H9 (cell line): ENCODE measurements around the gene DPM1. TPM values are rescaled to one million over a fixed set of nuclear protein-coding genes. Genes with fewer than 3 reads are reported as not detected.

Source experiments
- DNase-seq: peaks from one replicate; pipeline ENCODE4 v3.0.0-alpha.2; 2017
- H2AFZ ChIP-seq: one replicate; pipeline ENCODE4 v1.6.1; 2013; ENCODE audit warnings: mild to moderate bottlenecking, low read length, control low read depth, moderate library complexity
- H2AK5ac ChIP-seq: 2 replicates; pipeline ENCODE4 v1.6.1; 2013; ENCODE audit warnings: low read length, control low read depth, mixed read lengths; ENCODE audit not compliant: insufficient read length
- H2BK120ac ChIP-seq: one replicate; pipeline ENCODE4 v1.6.1; 2013; ENCODE audit warnings: low read depth, mild to moderate bottlenecking, low read length, control low read depth, inconsistent platforms; ENCODE audit not compliant: poor library complexity, severe bottlenecking
- H2BK12ac ChIP-seq: 2 replicates; pipeline ENCODE4 v1.6.1; 2013; ENCODE audit warnings: low read length, control low read depth, mixed read lengths, low read depth; ENCODE audit not compliant: insufficient read length
- H2BK15ac ChIP-seq: 2 replicates; pipeline ENCODE4 v1.6.1; 2013; ENCODE audit warnings: low read depth, low read length, control low read depth
- H2BK20ac ChIP-seq: one replicate; pipeline ENCODE4 v1.6.1; 2013; ENCODE audit warnings: low read depth, mild to moderate bottlenecking, low read length, control low read depth, inconsistent platforms; ENCODE audit not compliant: poor library complexity, severe bottlenecking
- H2BK5ac ChIP-seq: 2 replicates; pipeline ENCODE4 v1.6.1; 2013; ENCODE audit warnings: low read length, control low read depth, mixed read lengths; ENCODE audit not compliant: insufficient read length
- H3K14ac ChIP-seq: 2 replicates; pipeline ENCODE4 v1.6.1; 2013; ENCODE audit warnings: low read length, control low read depth; ENCODE audit not compliant: insufficient read depth
- H3K18ac ChIP-seq: 2 replicates; pipeline ENCODE4 v1.6.1; 2013; ENCODE audit warnings: low read depth, mild to moderate bottlenecking, mixed read lengths, low read length, control low read depth; ENCODE audit not compliant: insufficient read length
- H3K23ac ChIP-seq: 2 replicates; pipeline ENCODE4 v1.6.1; 2013; ENCODE audit warnings: low read length, control low read depth, mixed read lengths, low read depth; ENCODE audit not compliant: insufficient read length
- H3K23me2 ChIP-seq: 2 replicates; pipeline ENCODE4 v1.6.1; 2013; ENCODE audit warnings: low read depth, mild to moderate bottlenecking, mixed read lengths, low read length, control low read depth; ENCODE audit not compliant: insufficient read length, poor library complexity, severe bottlenecking
- H3K27ac ChIP-seq: 2 replicates; pipeline ENCODE4 v1.5.1; 2013; ENCODE audit warnings: low read length, control low read depth, mixed read lengths, low read depth; ENCODE audit not compliant: insufficient read length
- H3K27me3 ChIP-seq: 2 replicates; pipeline ENCODE4 v1.6.1; 2013; ENCODE audit warnings: low read length, control low read depth, inconsistent platforms; ENCODE audit not compliant: insufficient read depth
- H3K4ac ChIP-seq: 2 replicates; pipeline ENCODE4 v1.6.1; 2013; ENCODE audit warnings: low read depth, mild to moderate bottlenecking, control low read depth, inconsistent platforms, low read length, moderate library complexity
- H3K4me1 ChIP-seq: 2 replicates; pipeline ENCODE4 v1.6.1; 2013; ENCODE audit warnings: low read length, control low read depth, inconsistent platforms; ENCODE audit not compliant: insufficient read depth
- H3K4me2 ChIP-seq: 2 replicates; pipeline ENCODE4 v1.6.1; 2013; ENCODE audit warnings: low read length, control low read depth, mixed read lengths; ENCODE audit not compliant: insufficient read length, insufficient read depth
- H3K56ac ChIP-seq: 2 replicates; pipeline ENCODE4 v1.6.1; 2013; ENCODE audit warnings: low read depth, mild to moderate bottlenecking, mixed read lengths, low read length, control low read depth; ENCODE audit not compliant: insufficient read length
- H3K79me1 ChIP-seq: 2 replicates; pipeline ENCODE4 v1.6.1; 2013; ENCODE audit warnings: low read depth, mild to moderate bottlenecking, moderate library complexity, low read length, control low read depth, inconsistent platforms; ENCODE audit not compliant: insufficient read depth, poor library complexity, severe bottlenecking
- H3K79me2 ChIP-seq: 2 replicates; pipeline ENCODE4 v1.6.1; 2013; ENCODE audit warnings: low read length, control low read depth, inconsistent platforms; ENCODE audit not compliant: insufficient read depth
- H3K9ac ChIP-seq: 2 replicates; pipeline ENCODE4 v1.6.1; 2013; ENCODE audit warnings: low read length, control low read depth, mixed read lengths; ENCODE audit not compliant: insufficient read length; ENCODE audit errors: extremely low read depth
- H3K9me3 ChIP-seq: one replicate; pipeline ENCODE4 v1.6.1; 2013; ENCODE audit warnings: low read depth, low read length, inconsistent platforms; ENCODE audit not compliant: control insufficient read depth
- H3T11ph ChIP-seq: one replicate; pipeline ENCODE4 v1.6.1; 2013; ENCODE audit warnings: mild to moderate bottlenecking, low read length, control low read depth, inconsistent platforms
- H4K20me1 ChIP-seq: one replicate; pipeline ENCODE4 v1.6.1; 2013; ENCODE audit not compliant: control insufficient read depth, insufficient read length, insufficient read depth
- H4K5ac ChIP-seq: 2 replicates; pipeline ENCODE4 v1.6.1; 2013; ENCODE audit warnings: low read depth, mild to moderate bottlenecking, mixed read lengths, low read length, control low read depth; ENCODE audit not compliant: insufficient read length
- H4K8ac ChIP-seq: replicated peaks from 2 replicates; pipeline ENCODE4 v1.6.1; 2013; ENCODE audit warnings: low read length, control low read depth, mixed read lengths, low read depth; ENCODE audit not compliant: insufficient read length
- H4K91ac ChIP-seq: 2 replicates; pipeline ENCODE4 v1.6.1; 2013; ENCODE audit warnings: low read depth, mild to moderate bottlenecking, moderate library complexity, mixed read lengths, low read length, control low read depth; ENCODE audit not compliant: insufficient read length
- H3K27ac Mint-ChIP-seq, 3 experiments: 2 replicates in 2 of 3; 3 replicates in 1 of 3; pipeline ENCODE4 v1.8.0; 2020 to 2021; ENCODE audit warnings: mixed read lengths in 3 of 3, mild to moderate bottlenecking in 1 of 3, moderate library complexity in 1 of 3
- H3K27me3 Mint-ChIP-seq: 2 replicates; pipeline ENCODE4 v1.8.0; 2021; ENCODE audit warnings: low read depth, mild to moderate bottlenecking, moderate library complexity, mixed read lengths
- H3K36me3 Mint-ChIP-seq, 3 experiments: 2 replicates in 2 of 3; 3 replicates in 1 of 3; pipeline ENCODE4 v1.8.0; 2020 to 2021; ENCODE audit warnings: low read depth in 3 of 3, mixed read lengths in 3 of 3; ENCODE audit not compliant: insufficient read depth in 1 of 3
- H3K4me1 Mint-ChIP-seq, 2 experiments: 2 replicates each; pipeline ENCODE4 v1.8.0; 2020; ENCODE audit warnings: mixed read lengths in 2 of 2
- H3K4me3 Mint-ChIP-seq, 2 experiments: 2 replicates in 1 of 2; 3 replicates in 1 of 2; pipeline ENCODE4 v1.8.0; 2020 to 2021; ENCODE audit warnings: mild to moderate bottlenecking in 2 of 2, mixed read lengths in 2 of 2, moderate library complexity in 1 of 2
- H3K9me3 Mint-ChIP-seq, 2 experiments: 2 replicates in 1 of 2; 3 replicates in 1 of 2; pipeline ENCODE4 v1.8.0; 2020; ENCODE audit warnings: mild to moderate bottlenecking in 2 of 2, mixed read lengths in 2 of 2, moderate library complexity in 1 of 2
- WGBS: extraction: QIAGEN DNeasy Blood & Tissue Kit; methylation state at CpG from one replicate; pipeline ENCODE4 v1.1.7; 2013; ENCODE audit warnings: missing lambda C conversion rate, low lambda C conversion rate, mixed read lengths; ENCODE audit not compliant: insufficient read length; ENCODE audit errors: extremely low coverage; 5-methylcytosine and 5-hydroxymethylcytosine counted together
- total RNA-seq: library from RNA; stranded (reverse); gene quantifications from 2 replicates; pipeline ENCODE4 v1.2.1, GENCODE V29; 2021
- TF ChIP-seq, protein P1 (sequence below): fragments of 200-600 bp; sonication (generic); conservative IDR thresholded peaks from 3 replicates; pipeline ENCODE4 v1.8.0; 2021; ENCODE audit warnings: antibody characterized with exemption, mild to moderate bottlenecking

DPM1 gene
- total RNA-seq, 1 experiment from 2014 or later = 64.0 TPM

DNA sequence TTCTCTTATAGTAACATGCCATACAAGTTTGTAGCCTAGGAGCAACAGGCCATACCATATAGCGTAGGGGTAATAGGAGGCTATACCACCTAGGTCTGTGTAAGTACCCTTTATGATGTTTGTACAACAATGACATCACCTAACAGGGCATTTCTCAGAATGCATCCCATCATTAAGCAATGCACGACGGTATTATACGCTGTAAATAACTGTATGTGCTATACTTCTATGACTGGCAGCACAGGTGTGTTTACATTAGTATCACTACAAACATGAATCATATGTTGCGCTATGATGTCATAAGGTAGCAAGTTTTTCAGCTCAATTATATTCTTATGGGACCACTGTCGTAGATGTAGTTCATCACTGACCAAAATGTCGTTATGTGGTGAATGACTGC is 58.1 kb downstream of the DPM1 start:
- H4K91ac ChIP-seq = no peak overlapping the region
- H2BK20ac ChIP-seq = no peak overlapping the region
- no peak overlapping the region for H2BK5ac ChIP-seq
- no peak overlapping the region for H3K4me2 ChIP-seq
- H2AFZ ChIP-seq = no peak overlapping the region
- TF ChIP-seq, protein P1, sequence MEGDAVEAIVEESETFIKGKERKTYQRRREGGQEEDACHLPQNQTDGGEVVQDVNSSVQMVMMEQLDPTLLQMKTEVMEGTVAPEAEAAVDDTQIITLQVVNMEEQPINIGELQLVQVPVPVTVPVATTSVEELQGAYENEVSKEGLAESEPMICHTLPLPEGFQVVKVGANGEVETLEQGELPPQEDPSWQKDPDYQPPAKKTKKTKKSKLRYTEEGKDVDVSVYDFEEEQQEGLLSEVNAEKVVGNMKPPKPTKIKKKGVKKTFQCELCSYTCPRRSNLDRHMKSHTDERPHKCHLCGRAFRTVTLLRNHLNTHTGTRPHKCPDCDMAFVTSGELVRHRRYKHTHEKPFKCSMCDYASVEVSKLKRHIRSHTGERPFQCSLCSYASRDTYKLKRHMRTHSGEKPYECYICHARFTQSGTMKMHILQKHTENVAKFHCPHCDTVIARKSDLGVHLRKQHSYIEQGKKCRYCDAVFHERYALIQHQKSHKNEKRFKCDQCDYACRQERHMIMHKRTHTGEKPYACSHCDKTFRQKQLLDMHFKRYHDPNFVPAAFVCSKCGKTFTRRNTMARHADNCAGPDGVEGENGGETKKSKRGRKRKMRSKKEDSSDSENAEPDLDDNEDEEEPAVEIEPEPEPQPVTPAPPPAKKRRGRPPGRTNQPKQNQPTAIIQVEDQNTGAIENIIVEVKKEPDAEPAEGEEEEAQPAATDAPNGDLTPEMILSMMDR = no peak
- peaks cover 39 to 89% (median 73%) of the 10 kb centered on the region in 3 experiments; a peak in 6 of 7 replicates for H3K36me3 Mint-ChIP-seq
- WGBS = no CpG with 5 or more reads among the region's 7 CpGs
- peaks cover 11% of the 10 kb centered on the region; the same call in 1 of the 2 replicates for H3K79me2 ChIP-seq
- H3K4ac ChIP-seq = no peak overlapping the region
- H4K8ac ChIP-seq = no peak overlapping the region
- no peak overlapping the region for H4K5ac ChIP-seq
- H2BK12ac ChIP-seq = no peak overlapping the region
- H3K56ac ChIP-seq = no peak overlapping the region
- no peak overlapping the region for H3K18ac ChIP-seq
- no peaks in the 10 kb centered on the region for H3K9me3 Mint-ChIP-seq
- DNase-seq = no peak
- no peak overlapping the region for H2BK15ac ChIP-seq
- H3K27me3 Mint-ChIP-seq = no peaks in the 10 kb centered on the region; the same call in 1 of the 2 replicates
- H3K4me1 ChIP-seq = no peaks in the 10 kb centered on the region
- H3T11ph ChIP-seq = no peak overlapping the region
- H3K23me2 ChIP-seq = no peaks in the 10 kb centered on the region
- H2AK5ac ChIP-seq = no peak overlapping the region
- no peak overlapping the region for H3K27ac Mint-ChIP-seq
- H3K9ac ChIP-seq = no peak overlapping the region
- H3K79me1 ChIP-seq = peaks cover 6% of the 10 kb centered on the region
- no peak overlapping the region for H3K23ac ChIP-seq
- no peak overlapping the region for H2BK120ac ChIP-seq
- H4K20me1 ChIP-seq = no peaks in the 10 kb centered on the region
- no peak overlapping the region for H3K14ac ChIP-seq
- H3K9me3 ChIP-seq = no peaks in the 10 kb centered on the region
- no peak overlapping the region for H3K27ac ChIP-seq
- no peak overlapping the region for H3K4me3 Mint-ChIP-seq
- no peaks in the 10 kb centered on the region; a peak in 1 of 4 replicates for H3K4me1 Mint-ChIP-seq
- no peaks in the 10 kb centered on the region for H3K27me3 ChIP-seq
